NCI-H146 (cell line): ENCODE data around the gene GP2.
"Not testable (repeated sequence)": the region's sequence is repeated elsewhere in the genome, so short reads cannot be mapped to it uniquely, and the experiment has no call there.

Experiments
- DNase-seq: peaks from one replicate; lab custom pipeline; 2025; lab: John Stamatoyannopoulos, UW

The GP2 gene

DNA sequence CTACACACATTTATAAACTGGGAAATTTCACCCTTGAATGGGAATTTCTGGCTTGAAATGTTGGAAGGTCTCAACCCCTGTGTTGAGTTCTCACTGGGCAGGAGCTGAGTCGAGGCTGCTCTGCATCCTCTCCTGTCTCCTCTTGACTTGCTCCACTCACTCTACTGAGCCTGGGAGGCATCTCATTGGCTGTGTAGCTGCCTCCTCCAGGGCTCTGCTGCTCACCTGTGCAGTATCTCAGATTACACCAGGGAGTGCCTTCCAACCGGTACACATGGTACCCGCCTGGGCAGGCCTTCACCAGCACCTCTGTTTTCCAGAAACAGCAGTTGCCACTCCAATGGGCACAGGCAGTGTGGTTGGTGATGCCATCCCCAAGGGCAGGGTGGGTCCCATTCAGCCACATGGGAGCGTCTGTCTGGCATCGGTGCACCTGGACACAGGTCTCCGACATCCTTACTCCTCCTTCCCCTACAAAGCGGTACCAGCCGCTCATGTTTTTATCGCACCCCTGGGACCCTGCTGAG lies 3.7 kb downstream of the GP2 start:
- no peak for DNase-seq

DNA sequence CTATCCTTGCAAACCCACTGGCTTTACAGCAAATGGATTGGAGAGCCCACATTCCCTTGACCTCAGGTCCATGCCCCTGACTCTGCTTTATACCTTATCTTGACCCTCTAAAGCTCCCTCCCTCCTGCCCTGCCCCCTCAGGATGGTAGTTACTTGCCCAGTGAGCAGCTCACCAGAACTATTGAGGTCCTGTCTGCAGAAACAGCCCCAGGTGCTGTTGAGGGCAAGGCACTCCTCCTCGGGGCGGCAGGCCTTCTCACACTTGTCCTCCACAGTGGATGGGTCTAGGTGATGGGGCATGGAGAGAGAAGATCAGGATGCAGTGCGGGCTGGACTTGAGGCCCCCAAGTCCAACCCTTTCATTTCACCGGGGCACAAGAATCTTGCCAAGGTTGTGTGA lies 4.6 kb downstream of the GP2 start:
- no peak for DNase-seq

- no peak for DNase-seq
These were observed 5.6 kb downstream of the GP2 start for GRCh38 chr16:20321671-20322070.

- not testable (repeated sequence) for DNase-seq
These were observed 6.3 kb downstream of the GP2 start for GRCh38 chr16:20321051-20321450.

GRCh38 chr16:20320592-20320991 lies 6.7 kb downstream of the GP2 start:
- no peak for DNase-seq

DNA sequence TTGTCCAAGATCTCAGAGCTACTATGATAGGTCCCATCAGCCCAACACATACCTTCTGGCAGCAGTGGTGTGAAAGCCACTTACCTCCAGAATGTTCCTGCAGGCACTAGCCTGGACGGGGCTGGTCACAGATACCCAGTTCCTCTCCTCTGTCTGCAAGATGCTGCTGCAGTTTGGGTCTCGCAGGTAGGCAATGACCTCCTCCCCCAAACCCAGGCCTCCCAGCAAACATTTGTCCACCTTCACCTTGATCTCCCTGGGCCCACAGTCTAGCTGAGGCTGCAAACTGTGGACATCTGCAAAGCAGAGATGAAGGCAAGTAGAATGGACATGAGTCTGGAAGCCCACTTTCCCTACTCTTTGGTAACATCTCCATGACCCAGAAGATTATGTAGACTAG lies 7.1 kb downstream of the GP2 start:
- DNase-seq: no peak

- DNase-seq: no peak
These were observed 7.9 kb downstream of the GP2 start for GRCh38 chr16:20319406-20319805.

DNA sequence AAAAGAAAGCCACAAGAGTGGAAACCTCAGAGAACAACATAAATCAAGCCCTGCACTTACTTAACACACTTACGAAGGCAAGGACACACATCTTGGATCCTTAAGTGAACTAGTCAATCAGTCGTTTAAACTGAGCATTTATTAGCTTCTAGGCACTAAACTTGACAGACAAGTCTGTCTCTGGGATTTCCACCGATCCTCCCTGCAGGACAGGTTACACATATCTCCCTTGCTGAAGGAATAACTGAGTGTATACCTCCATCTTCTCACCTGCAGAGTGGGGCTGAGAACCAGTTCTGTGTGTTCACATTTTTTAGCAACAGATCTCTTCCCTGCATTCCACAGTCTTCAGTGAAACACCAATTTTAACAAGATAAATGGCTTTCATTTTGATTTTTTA lies 8.9 kb downstream of the GP2 start:
- DNase-seq: no peak

GRCh38 chr16:20318006-20318405 lies 9.3 kb downstream of the GP2 start:
- no peak for DNase-seq

DNA sequence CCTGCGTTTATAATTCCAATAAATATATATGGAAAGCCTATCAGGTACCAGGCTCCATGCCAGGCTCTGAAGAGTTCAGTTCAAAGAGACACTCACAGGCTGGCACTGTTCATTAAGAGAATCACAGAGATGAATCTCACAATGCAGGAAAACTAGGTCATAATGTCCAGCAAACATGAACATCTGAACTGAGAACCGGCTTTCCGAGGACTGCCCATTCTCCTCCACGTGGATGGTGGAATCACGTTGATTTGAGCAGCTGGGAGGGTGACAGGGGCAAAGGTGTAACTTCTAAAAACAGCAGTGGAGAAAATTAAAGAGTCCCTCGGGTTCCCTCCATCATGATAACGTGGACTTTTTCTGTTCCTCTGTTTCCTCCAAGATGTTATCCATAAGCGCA lies 10.2 kb downstream of the GP2 start:
- DNase-seq: no peak

GRCh38 chr16:20316715-20317114 lies 10.6 kb downstream of the GP2 start:
- no peak for DNase-seq

DNA sequence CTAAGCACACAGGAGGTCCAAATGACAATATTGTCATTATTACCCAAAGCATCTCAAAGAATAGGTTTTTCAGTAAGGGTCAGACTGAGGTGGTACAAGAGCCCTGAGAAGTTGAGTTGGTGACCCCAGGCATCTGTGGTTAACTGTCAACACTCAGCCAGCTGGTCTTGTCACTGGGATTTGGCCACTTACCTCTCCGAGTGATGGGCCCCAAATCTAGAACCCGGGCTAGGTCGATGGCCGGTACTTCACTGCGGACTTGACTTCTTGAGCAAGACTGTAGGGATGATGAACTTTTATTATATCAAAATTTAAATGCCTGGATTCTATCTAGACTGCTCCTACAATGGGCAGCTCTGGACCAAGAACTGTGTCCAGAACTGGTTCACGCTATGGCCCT lies 11.5 kb downstream of the GP2 start:
- no peak for DNase-seq

DNA sequence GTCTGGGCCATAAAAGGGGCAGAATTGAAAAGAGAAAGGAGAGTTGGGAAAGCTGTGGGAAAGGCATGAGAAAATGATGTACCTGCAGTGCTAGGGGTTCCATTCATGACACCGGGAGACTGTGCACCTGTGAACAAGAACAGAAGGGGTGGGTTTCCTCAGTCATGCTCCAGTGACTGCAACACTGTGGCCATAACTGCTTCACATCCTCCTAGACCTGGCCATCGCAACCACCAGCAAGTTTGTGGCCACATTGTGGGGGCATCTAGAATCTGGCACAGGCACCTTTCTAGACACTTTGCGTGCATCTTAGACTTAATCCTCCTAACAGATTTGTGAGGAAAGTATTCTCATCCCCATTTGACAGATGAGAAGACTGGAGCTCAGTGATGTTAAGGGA lies 12.7 kb downstream of the GP2 start:
- DNase-seq: no peak

GRCh38 chr16:20313741-20314140 lies 13.6 kb downstream of the GP2 start:
- no peak for DNase-seq

GRCh38 chr16:20312536-20313095 lies 14.7 kb downstream of the GP2 start:
- not testable (repeated sequence) for DNase-seq

- no peak for DNase-seq
These were observed 15.8 kb downstream of the GP2 start for GRCh38 chr16:20311548-20311947.

- no peak for DNase-seq
These were observed 16.6 kb downstream of the GP2 start for GRCh38 chr16:20310421-20311395.

GRCh38 chr16:20309786-20310185 lies 17.5 kb downstream of the GP2 start:
- no peak for DNase-seq

GRCh38 chr16:20308801-20309590 lies 18.3 kb downstream of the GP2 start:
- DNase-seq: no peak

DNA sequence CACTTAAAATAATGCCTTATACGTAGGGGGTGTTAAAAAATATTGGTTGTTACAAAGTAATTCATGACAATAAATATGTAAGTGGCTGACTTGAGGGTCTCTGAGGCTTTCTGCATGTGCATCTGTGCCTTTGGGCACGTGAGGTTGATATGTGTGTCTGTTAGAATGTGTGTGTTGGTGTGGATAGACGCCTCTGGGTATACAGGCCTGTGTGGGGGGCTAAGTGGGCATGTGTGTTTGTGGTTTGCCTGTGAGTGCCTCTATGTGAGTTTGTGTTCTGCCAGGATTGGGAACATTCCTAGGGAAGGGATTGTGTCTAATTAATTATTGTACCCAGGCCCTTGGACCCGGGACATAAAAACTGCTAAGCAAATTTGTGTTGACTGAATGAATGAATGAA lies 19.0 kb downstream of the GP2 start:
- no peak for DNase-seq

GRCh38 chr16:20307791-20308190 lies 19.5 kb downstream of the GP2 start:
- DNase-seq: no peak

DNA sequence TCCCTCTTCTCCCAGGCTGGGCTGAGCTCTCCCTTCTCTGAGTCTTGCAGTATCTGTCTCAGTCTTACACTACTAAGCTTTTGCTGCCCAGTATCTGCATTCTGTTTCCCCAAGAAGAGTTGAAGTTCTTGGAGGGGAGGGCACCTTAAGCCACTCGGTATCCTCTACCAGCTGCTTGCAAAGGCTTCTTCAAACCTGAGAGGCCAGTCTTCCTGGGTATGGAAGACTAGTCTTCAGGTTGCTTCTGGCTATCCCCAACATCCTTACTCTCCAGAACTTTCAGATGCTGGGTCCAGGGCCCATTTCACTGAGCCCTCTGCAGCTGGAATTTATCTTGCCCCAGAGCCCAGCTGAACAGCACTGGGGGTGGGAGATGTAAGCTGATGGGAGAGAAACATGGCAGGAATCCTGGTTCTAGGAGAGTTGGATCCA lies 20.1 kb downstream of the GP2 start:
- DNase-seq: no peak

- DNase-seq: no peak
These were observed 20.9 kb downstream of the GP2 start for GRCh38 chr16:20306401-20306800.
